Stimulated activated CD8-positive, alpha-beta memory T cell treated with anti-CD3 and anti-CD28 coated beads, Interleukin-2, amount 100 ng/mL, for 1 hour (primary cell): ENCODE results near the gene SMIM14.
"Not testable (repeated sequence)": the region's sequence is repeated elsewhere in the genome, so short reads cannot be mapped to it uniquely, and the experiment has no call there.

Source experiments
- DNase-seq, 2 donors: peaks; one replicate each; pipeline ENCODE4 v3.0.0-alpha.2; 2020; ENCODE audit warnings: low read depth in 2 of 2

The SMIM14 gene

GRCh38 chr4:39533541-39533940 lies 105.1 kb downstream of the SMIM14 start:
- DNase-seq: no peak

- DNase-seq: not testable (repeated sequence)
Observed at GRCh38 chr4:39532237-39532636, 106.4 kb downstream of the SMIM14 start.

DNA sequence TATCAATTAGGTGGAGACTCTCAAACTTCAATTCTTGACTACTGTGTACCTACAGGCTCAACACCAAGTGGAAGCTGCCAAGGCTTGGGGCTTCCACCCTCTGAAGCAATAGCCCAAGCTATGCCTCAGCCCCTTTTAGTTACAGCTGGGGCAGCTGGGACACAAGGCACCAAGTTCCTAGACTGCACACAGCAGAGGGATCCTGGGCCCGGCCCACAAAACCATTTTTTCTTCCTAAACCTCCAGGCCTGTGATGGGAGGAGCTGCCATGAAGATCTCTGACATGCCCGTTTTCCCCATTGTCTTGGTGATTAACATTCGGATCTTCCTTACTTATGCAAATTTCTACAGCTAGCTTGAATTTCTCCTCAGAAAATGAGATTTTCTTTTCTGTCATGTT lies 108.0 kb downstream of the SMIM14 start:
- no peak for DNase-seq

GRCh38 chr4:39529534-39529933 lies 109.1 kb downstream of the SMIM14 start:
- DNase-seq: no peak

DNA sequence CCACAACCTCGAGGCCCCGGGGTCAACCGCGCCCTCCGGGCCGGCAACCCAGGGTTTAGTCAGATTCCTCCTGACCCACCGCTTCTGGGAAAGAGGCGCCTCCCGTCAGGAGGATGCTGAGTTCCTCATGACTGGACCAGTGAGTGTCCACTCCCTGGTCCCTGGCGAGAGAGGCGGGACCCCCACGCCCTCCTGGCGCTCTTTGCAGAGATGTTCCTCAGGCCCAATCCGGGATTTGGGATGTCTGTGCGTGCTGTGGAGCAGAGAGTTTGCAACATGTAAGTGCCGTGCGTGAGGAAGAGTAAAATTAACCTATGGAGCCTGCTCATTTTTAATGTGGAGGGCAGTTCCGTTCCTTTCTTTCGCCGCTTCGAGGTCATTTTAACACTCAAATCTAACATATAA lies 110.6 kb downstream of the SMIM14 start:
- DNase-seq: no peak

- DNase-seq: peak; percentile 75 to 83
Observed at GRCh38 chr4:39527296-39528060, 111.2 kb downstream of the SMIM14 start, which contains the start of gene UGDH. Gene UGDH (minus strand): TSS chr4:39527439. CDS start chr4:39521512, 5,927 bp downstream.

DNA sequence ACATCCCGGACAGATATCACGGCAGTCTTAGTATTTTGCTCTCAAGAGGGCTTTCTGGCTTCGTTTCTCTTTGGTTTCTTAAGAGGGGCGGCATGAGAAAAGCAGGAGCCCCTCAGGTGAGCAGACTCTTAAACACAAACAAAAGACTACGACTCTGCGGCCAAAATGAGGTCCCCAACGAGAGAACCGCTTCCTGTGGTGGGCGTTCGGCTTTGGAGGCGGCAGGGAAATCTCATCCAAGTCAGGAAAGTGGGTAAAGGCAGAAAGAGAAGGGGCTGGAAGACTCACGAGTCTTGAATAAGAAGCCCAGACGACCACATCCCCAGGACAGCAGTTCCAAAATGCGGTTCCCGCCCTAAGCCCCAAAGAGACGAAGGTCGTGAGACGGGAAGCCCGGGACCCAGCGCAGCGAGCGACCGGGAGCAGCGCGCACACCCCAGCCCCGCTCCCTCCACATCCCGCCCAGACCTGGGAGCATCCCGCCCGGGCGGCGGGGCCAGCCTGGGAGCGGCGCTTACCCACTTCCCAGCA lies 111.8 kb downstream of the SMIM14 start:
- DNase-seq: no peak

- no peak for DNase-seq
Observed at GRCh38 chr4:39525822-39526690, 112.6 kb downstream of the SMIM14 start.

- no peak for DNase-seq
Observed at GRCh38 chr4:39524161-39524957, 114.3 kb downstream of the SMIM14 start.

GRCh38 chr4:39522068-39522467 lies 116.6 kb downstream of the SMIM14 start:
- no peak for DNase-seq

GRCh38 chr4:39521253-39521919 lies 117.3 kb downstream of the SMIM14 start:
- no peak for DNase-seq

- no peak for DNase-seq
Observed at GRCh38 chr4:39518484-39518883, 120.2 kb downstream of the SMIM14 start.

DNA sequence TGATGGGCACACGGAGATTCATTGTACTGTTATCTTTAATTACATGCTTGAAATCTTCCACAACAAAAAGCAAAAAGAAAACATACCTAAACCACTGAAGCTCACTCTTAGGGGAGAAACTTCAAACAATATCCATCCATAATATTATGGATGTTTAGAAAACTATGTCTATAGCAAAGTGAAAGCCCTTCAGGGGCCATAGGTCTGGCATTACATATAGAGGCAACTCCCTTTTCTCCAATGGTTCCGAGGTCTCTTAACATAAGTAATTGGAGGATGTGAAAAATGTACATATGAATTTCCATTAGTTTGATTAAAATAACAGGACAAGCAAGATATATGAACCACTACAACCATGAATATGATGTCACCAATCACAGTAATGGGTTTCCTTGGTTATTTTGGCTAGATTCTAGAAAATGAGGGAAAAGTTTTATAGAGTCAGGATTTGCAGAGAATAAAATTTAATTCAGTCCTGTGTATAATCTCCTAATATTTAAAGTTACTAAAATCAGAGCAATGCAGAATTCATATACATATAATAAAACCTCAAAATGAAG lies 122.2 kb downstream of the SMIM14 start:
- DNase-seq: no peak

DNA sequence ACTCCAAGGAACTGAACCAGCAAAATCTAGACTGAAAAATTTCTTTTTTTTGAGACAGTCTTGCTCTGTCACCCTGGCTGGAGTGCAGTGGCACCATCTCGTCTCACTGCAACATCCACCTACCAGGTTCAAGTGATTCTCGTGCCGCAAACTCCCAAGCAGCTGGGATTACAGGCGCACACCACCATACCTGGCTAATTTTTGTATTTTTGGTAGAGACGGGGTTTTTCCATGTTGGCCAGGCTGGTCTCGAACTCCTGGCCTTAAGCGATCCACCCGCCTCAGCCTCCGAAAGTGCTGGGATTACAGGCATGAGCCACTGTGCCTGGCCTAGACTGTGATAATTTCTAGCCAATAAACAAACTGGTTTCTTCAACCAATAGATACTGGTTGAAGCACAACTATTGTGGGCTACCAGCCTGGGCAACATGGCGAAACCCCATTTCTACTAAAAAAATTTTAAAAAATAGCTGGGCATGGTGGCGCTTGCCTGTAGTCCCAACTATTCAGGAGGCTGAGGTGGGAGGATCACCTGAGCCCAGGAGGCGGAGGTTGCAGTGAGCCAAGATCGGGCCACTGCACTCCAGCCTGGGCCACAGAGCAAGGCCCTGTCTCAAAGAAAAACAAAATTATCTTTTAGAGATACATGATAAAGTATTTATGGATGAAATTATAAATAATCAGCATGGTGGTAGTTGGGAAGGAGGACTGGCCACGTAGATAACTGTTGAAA lies 122.8 kb downstream of the SMIM14 start:
- DNase-seq: not testable (repeated sequence)

DNA sequence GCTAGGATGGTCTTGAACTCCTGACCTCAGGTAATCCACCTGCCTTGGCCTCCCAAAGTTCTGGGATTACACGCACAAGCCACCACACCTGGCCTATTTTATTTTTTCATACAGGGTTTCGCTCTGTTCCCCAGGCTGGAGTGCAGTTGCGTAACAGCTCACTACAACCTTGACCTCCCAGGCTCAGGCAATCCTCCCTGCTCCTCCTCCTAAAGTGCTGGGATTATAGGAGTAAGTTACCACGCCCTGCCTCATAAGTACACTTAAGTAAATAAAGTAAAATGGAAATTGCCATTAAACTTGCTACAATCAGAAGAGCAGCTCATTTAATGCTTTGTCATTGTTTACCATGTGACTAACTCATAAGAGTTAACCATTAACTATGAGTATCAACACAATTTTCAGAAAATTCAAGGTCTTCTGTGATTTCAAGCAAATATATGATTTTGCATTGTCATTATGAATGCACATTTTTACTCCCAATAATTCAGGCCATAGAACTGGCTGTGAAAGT lies 123.7 kb downstream of the SMIM14 start:
- no peak for DNase-seq

DNA sequence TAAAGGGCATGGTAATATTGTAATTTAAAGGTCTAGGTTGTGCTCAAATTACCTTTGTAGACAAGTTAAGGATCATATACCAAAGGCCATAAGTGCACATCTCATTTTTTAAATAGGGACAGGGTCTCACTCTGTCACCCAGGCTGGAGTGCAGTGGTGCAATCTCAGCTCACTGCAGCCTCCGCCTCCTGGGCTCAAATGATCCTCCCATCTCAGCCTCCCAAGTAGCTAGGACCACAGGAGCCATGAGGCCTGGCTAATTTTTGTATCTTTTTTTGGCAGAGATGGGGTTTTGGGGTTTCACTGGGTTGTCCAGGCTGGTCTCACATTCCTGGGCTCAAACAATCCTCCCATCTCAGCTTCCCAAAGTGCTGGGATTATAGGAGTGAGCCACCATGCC lies 124.4 kb downstream of the SMIM14 start:
- not testable (repeated sequence) for DNase-seq

- no peak for DNase-seq
Observed at GRCh38 chr4:39510348-39510929, 128.2 kb downstream of the SMIM14 start.

DNA sequence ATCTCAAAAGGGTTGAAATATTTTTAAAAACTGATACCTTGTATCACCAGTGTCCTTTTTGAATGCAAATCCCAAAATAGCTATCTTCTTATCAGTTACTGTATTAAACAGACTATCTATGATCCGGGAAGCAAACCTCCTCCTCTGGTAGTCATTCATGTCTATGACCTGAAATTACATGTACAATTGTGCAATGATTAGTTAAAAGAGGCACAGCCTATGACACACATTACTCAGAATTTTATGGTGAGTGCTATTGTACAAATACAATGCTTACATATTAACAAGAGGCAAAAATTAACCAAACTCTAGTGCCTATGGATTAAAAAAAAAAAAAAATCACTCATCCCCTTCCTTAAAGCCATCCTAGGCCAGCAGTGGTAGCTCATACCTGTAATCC lies 133.1 kb downstream of the SMIM14 start:
- DNase-seq: no peak

GRCh38 chr4:39504538-39504937 lies 134.1 kb downstream of the SMIM14 start:
- no peak for DNase-seq

GRCh38 chr4:39502664-39503035 lies 136.0 kb downstream of the SMIM14 start:
- not testable (repeated sequence) for DNase-seq
